Trophoblast cell (in vitro differentiated cells and primary cell): ENCODE measurements around the gene ZNF580.

Source experiments
- DNase-seq, 2 donors: peaks; one replicate each; pipeline ENCODE4 v3.0.0-alpha.2; 2016
- H2AFZ ChIP-seq: 2 replicates; pipeline ENCODE4 v1.6.1; 2013; ENCODE audit warnings: low read length, moderate library complexity, mild to moderate bottlenecking; ENCODE audit not compliant: insufficient read depth, poor library complexity
- H2AK5ac ChIP-seq: 2 replicates; pipeline ENCODE4 v1.6.1; 2013; ENCODE audit warnings: mild to moderate bottlenecking, low read length
- H2BK120ac ChIP-seq: 2 replicates; pipeline ENCODE4 v1.6.1; 2013; ENCODE audit warnings: low read length, mild to moderate bottlenecking, moderate library complexity; ENCODE audit not compliant: insufficient read depth, poor library complexity
- H2BK12ac ChIP-seq: 2 replicates; pipeline ENCODE4 v1.6.1; 2013; ENCODE audit warnings: mild to moderate bottlenecking, low read length, moderate library complexity
- H2BK5ac ChIP-seq: 2 replicates; pipeline ENCODE4 v1.6.1; 2013; ENCODE audit warnings: low read length, low read depth, moderate library complexity, mild to moderate bottlenecking; ENCODE audit not compliant: poor library complexity
- H3K14ac ChIP-seq: 2 replicates; pipeline ENCODE4 v1.6.1; 2013; ENCODE audit warnings: mild to moderate bottlenecking, low read length
- H3K18ac ChIP-seq: 2 replicates; pipeline ENCODE4 v1.6.1; 2013; ENCODE audit warnings: mild to moderate bottlenecking, low read length
- H3K23ac ChIP-seq: 2 replicates; pipeline ENCODE4 v1.6.1; 2013; ENCODE audit warnings: low read length
- H3K27ac ChIP-seq: 2 replicates; pipeline ENCODE4 v1.5.1; 2013; ENCODE audit warnings: low read depth, mild to moderate bottlenecking, inconsistent platforms, low read length, moderate library complexity
- H3K27me3 ChIP-seq: 2 replicates; pipeline ENCODE4 v1.6.1; 2013; ENCODE audit warnings: inconsistent platforms, mild to moderate bottlenecking, low read length, moderate library complexity; ENCODE audit not compliant: insufficient read depth
- H3K36me3 ChIP-seq, 2 experiments: 1 replicate in 1 of 2; 2 replicates in 1 of 2; pipeline ENCODE4 v1.6.1; 2013; ENCODE audit warnings: low read length in 2 of 2, mild to moderate bottlenecking in 2 of 2, moderate library complexity in 1 of 2; ENCODE audit not compliant: insufficient read depth in 2 of 2, control insufficient read depth in 1 of 2
- H3K4ac ChIP-seq: 2 replicates; pipeline ENCODE4 v1.6.1; 2013; ENCODE audit warnings: low read depth, mild to moderate bottlenecking, low read length, moderate library complexity
- H3K4me1 ChIP-seq, 2 experiments: 1 replicate in 1 of 2; 2 replicates in 1 of 2; pipeline ENCODE4 v1.6.1; 2013; ENCODE audit warnings: low read length in 2 of 2, mild to moderate bottlenecking in 2 of 2, moderate library complexity in 1 of 2; ENCODE audit not compliant: insufficient read depth in 2 of 2, control insufficient read depth in 1 of 2
- H3K4me2 ChIP-seq: 2 replicates; pipeline ENCODE4 v1.6.1; 2013; ENCODE audit warnings: inconsistent platforms, mild to moderate bottlenecking, low read length, moderate library complexity
- H3K4me3 ChIP-seq: 2 replicates; pipeline ENCODE4 v1.5.1; 2013; ENCODE audit warnings: mild to moderate bottlenecking, low read depth, low read length, inconsistent platforms
- H3K79me1 ChIP-seq: one replicate; pipeline ENCODE4 v1.6.1; 2013; ENCODE audit warnings: low read length
- H3K79me2 ChIP-seq: 2 replicates; pipeline ENCODE4 v1.6.1; 2013; ENCODE audit warnings: low read length, mild to moderate bottlenecking; ENCODE audit not compliant: control insufficient read depth, insufficient read depth, poor library complexity
- H3K9ac ChIP-seq: 2 replicates; pipeline ENCODE4 v1.6.1; 2013; ENCODE audit warnings: mild to moderate bottlenecking, low read length
- H3K9me3 ChIP-seq: 2 replicates; pipeline ENCODE4 v1.6.1; 2013; ENCODE audit warnings: low read depth, mild to moderate bottlenecking, control low read depth, inconsistent platforms, low read length; ENCODE audit not compliant: insufficient read depth
- H4K12ac ChIP-seq: 2 replicates; pipeline ENCODE4 v1.6.1; 2013; ENCODE audit warnings: low read depth, mild to moderate bottlenecking, low read length, moderate library complexity
- H4K8ac ChIP-seq: 2 replicates; pipeline ENCODE4 v1.6.1; 2013; ENCODE audit warnings: low read depth, mild to moderate bottlenecking, low read length, moderate library complexity
- H4K91ac ChIP-seq: one replicate; pipeline ENCODE4 v1.6.1; 2013; ENCODE audit warnings: low read depth, mild to moderate bottlenecking, low read length, moderate library complexity
- WGBS: extraction: QIAGEN DNeasy Blood & Tissue Kit; methylation state at CpG from one replicate; pipeline ENCODE4 v1.1.7; 2013; ENCODE audit warnings: missing lambda C conversion rate; ENCODE audit not compliant: insufficient read length, insufficient coverage; ENCODE audit errors: extremely low coverage; 5-methylcytosine and 5-hydroxymethylcytosine counted together

Gene ZNF580

DNA sequence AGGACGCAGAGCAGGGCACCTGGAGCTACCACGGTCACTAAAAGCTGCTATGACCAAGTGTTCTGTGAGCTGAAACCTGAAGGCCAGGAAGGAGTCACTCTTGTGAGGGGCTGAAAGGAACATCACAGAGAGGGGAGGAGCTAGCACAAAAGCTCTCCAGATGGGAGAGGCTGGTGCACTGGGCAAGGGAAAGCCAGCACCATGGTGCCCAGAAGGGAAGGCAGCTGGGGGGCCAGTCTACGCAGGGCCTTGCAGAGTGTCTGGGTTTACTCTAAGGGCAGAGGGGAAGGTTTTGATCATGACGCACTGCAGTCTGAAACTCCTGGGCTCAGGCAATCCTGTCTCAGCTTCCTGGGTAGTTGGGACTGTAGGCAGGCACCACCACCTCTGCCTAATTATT, 4.1 kb upstream of the ZNF580 start:
- DNase-seq: no peak
- H3K4me3 ChIP-seq: no peak overlapping the region

DNA sequence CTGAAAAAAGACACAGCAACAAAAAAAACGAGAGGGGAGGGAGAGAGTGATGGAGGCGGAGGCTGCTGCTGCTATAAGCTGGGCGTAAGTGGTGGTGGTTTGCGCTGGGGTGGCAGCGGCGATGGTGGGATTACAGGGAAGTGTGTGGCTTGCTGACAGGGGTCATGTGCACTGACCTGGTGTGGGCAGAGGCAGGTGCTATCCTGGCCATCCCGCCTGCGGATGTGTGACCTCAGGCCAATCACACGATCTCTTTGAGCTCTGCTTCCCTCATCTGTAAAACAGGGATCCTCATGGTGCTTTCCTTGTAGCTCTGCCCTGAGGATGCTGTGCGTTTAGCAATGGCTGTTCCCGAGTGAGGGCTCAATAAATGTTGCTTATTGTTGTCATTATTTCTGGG, 3.3 kb upstream of the ZNF580 start:
- Histone ChIP-seq H3K4me2 (no peak overlapping the region), H4K91ac (no peak overlapping the region), H3K27ac (no peak overlapping the region), H2BK120ac (no peak overlapping the region), H3K79me2 (peaks cover 19% of the 10 kb centered on the region), H3K4me3 (no peak overlapping the region), H4K12ac (no peak overlapping the region), H2AK5ac (no peak overlapping the region), H3K4me1 (peaks cover 19 to 24% of the 10 kb centered on the region in 2 experiments), H2AFZ (no peak overlapping the region), H3K36me3 (peaks cover 4 to 7% of the 10 kb centered on the region in 2 experiments), H4K8ac (no peak overlapping the region), H2BK5ac (no peak overlapping the region), H3K4ac (no peak overlapping the region), H3K9ac (no peak overlapping the region), H3K27me3 (no peaks in the 10 kb centered on the region), H2BK12ac (no peak overlapping the region), H3K14ac (no peak overlapping the region), H3K23ac (no peak overlapping the region), H3K18ac (no peak overlapping the region), H3K9me3 (no peaks in the 10 kb centered on the region), H3K79me1 (peaks cover 18% of the 10 kb centered on the region)
- no peak for DNase-seq
- WGBS: no CpG with 5 or more reads among the region's 11 CpGs

More for the DNA sequence above, 4.1 kb upstream of the ZNF580 start:
- Histone ChIP-seq H3K18ac (no peak overlapping the region), H2BK12ac (no peak overlapping the region), H3K79me2 (peaks cover 19% of the 10 kb centered on the region), H3K14ac (no peak overlapping the region), H3K9me3 (no peaks in the 10 kb centered on the region), H4K12ac (peak overlapping the region; percentile 43), H3K36me3 (peaks cover 4 to 7% of the 10 kb centered on the region in 2 experiments), H2AK5ac (no peak overlapping the region), H3K9ac (no peak overlapping the region), H3K4ac (peak overlapping the region; percentile 13), H3K79me1 (peaks cover 17% of the 10 kb centered on the region), H4K8ac (no peak overlapping the region), H3K4me1 (peaks cover 18 to 21% of the 10 kb centered on the region in 2 experiments), H3K27me3 (no peaks in the 10 kb centered on the region), H2AFZ (no peak overlapping the region), H4K91ac (no peak overlapping the region), H2BK120ac (no peak overlapping the region), H2BK5ac (no peak overlapping the region), H3K23ac (no peak overlapping the region), H3K27ac (no peak overlapping the region), H3K4me2 (no peak overlapping the region)
- WGBS: no CpG with 5 or more reads among the region's 4 CpGs

DNA sequence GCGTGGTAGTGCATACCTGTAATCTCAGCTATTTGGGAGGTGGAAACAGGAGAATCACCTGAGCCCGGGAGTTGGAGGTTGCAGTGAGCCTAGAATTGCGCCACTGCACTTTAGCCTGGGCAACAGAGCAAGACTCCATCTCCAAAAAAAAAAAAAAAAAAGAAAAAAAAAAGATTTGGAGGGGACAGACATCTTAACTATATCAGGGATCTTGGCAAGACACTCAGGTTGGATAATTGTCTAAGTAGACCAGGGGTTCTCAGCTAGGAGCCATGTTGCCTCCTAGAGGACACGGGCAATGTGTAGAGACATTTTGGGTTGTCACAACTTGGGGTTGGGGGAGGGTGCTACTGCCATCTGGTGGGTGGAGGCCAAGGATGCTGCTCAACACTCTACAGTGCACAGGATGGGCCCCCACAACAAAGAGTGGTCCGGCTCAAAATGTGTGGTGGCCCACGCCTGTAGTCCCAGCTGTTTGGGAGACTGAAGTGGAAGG, 1.9 kb upstream of the ZNF580 start:
- Histone ChIP-seq H3K18ac (no peak overlapping the region), H3K9ac (no peak overlapping the region), H3K36me3 (peaks cover 4 to 7% of the 10 kb centered on the region in 2 experiments), H3K79me2 (peaks cover 25% of the 10 kb centered on the region), H3K4me1 (peaks cover 24 to 31% of the 10 kb centered on the region in 2 experiments), H3K23ac (no peak overlapping the region), H2BK12ac (no peak overlapping the region), H2AFZ (no peak overlapping the region), H3K9me3 (no peaks in the 10 kb centered on the region), H2AK5ac (no peak overlapping the region), H3K79me1 (peaks cover 25% of the 10 kb centered on the region), H4K8ac (no peak overlapping the region), H2BK5ac (no peak overlapping the region), H4K91ac (no peak overlapping the region), H3K4ac (no peak overlapping the region), H3K27ac (no peak overlapping the region), H3K27me3 (no peaks in the 10 kb centered on the region), H3K4me3 (no peak overlapping the region), H3K14ac (no peak overlapping the region), H3K4me2 (no peak overlapping the region), H4K12ac (peak overlapping the region; percentile 33), H2BK120ac (no peak overlapping the region)
- WGBS: no CpG with 5 or more reads among the region's 6 CpGs
- peak in 1 of 2 donors; percentile 43 for DNase-seq

DNA sequence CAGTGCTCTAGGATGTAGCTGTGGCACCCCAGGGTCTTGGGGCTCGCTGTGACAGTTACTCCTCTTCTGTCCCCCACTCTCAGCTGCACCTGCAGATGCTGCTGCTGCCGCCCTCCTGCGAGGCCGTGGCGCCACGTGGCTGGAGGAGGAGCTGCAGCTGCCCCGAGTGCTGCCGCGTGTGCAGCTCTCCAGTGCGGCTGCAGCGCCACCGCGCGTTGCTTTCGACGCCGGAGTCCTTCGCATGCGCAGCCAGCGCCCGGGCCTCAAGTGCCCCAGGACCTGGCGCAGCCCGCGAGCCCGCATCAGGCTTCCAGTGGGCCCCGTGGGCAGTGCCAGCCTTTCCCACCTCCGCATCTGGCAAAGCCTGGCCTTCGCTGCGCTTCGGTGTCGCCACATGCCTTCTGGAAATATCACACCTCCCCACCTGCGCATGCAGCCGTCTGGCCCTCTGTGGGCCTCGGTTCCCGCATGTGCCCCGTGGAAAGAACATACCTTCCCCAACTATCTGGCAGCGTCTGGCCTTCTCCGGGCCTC, 692 bp upstream of the ZNF580 start:
- Histone ChIP-seq H3K79me1 (peaks cover 23% of the 10 kb centered on the region), H3K79me2 (peaks cover 28% of the 10 kb centered on the region), H2AFZ (peak overlapping the region; percentile 73), H3K9me3 (no peaks in the 10 kb centered on the region), H3K36me3 (peaks cover 11 to 15% of the 10 kb centered on the region in 2 experiments), H3K27me3 (no peaks in the 10 kb centered on the region), H2BK5ac (peak overlapping the region; percentile 81), H2AK5ac (peak overlapping the region; percentile 91), H3K14ac (peak overlapping the region; percentile 85), H3K4me3 (peak overlapping the region; percentile 73), H4K91ac (peak overlapping the region; percentile 82), H3K27ac (peak overlapping the region; percentile 90), H3K4ac (peak overlapping the region; percentile 4), H3K9ac (peak overlapping the region; percentile 6), H4K8ac (peak overlapping the region; percentile 85), H2BK12ac (no peak overlapping the region), H3K18ac (peak overlapping the region; percentile 79), H2BK120ac (no peak overlapping the region), H3K4me2 (peak overlapping the region; percentile 97), H3K4me1 (peaks cover 25 to 33% of the 10 kb centered on the region in 2 experiments), H3K23ac (no peak overlapping the region), H4K12ac (peak overlapping the region; percentile 85)
- no CpG with 5 or more reads among the region's 38 CpGs for WGBS
- peak; percentile 67 to 69 for DNase-seq
